Right lobe of liver (tissue), 4 donors: ENCODE results near the gene PIEZO2.

Experiments
- CTCF ChIP-seq, 4 donors: fragments of 200-600 bp in 3 of 4; fragments of 450-650 bp in 1 of 4; IDR thresholded peaks; one replicate each; pipeline versions ENCODE4 v1.5.1 to v1.8.0; 2016 to 2022; ENCODE audit warnings: antibody characterized with exemption in 4 of 4, mild to moderate bottlenecking in 2 of 4
- POLR2A ChIP-seq: fragments of 450-650 bp; IDR thresholded peaks from one replicate; pipeline ENCODE4 v1.6.1; 2017; ENCODE audit warnings: antibody characterized with exemption, mild to moderate bottlenecking
- donor health status: DM: no; HTN: no; CAD: no.
- donor health status: DM: no; HTN: no; CAD: no.
- donor health status: DM: no; HTN: yes; CAD: no.

GRCh38 chr18:11095674-11096293, 53.6 kb downstream of the PIEZO2 start:
- TF ChIP-seq CTCF (IDR thresholded peaks at IDR 0.05) = no peak
- TF ChIP-seq POLR2A = no peak
